SU-DHL-6 (cell line): ENCODE results near the gene SMARCAL1.
A peak's percentile ranks its signal among the peaks of the same experiment; 100 is the strongest.

ENCODE experiments used
- H2AFZ ChIP-seq: fragments of 200-600 bp; sonication (generic); 2 replicates; pipeline ENCODE4 v1.6.1; 2014; ENCODE audit warnings: low read depth, mild to moderate bottlenecking, moderate library complexity, mixed read lengths, antibody characterized with exemption, low read length; ENCODE audit not compliant: severe bottlenecking
- H3F3A ChIP-seq: fragments of 200-600 bp; shearing (Covaris generic); 2 replicates; pipeline ENCODE4 v1.6.0; 2016; ENCODE audit warnings: antibody characterized with exemption, mild to moderate bottlenecking; ENCODE audit not compliant: insufficient read depth
- H3K27ac ChIP-seq: fragments of 200-600 bp; sonication (generic); 2 replicates; pipeline ENCODE4 v1.5.1; 2016; ENCODE audit warnings: low read depth, mild to moderate bottlenecking, low read length, moderate library complexity, mixed read lengths
- H3K27me3 ChIP-seq: fragments of 200-600 bp; sonication (generic), shearing (Covaris generic); 2 replicates; pipeline ENCODE4 v1.6.0; 2014; ENCODE audit warnings: mild to moderate bottlenecking, low read length
- H3K36me3 ChIP-seq: fragments of 200-600 bp; sonication (generic); 2 replicates; pipeline ENCODE4 v1.6.1; 2014; ENCODE audit warnings: mild to moderate bottlenecking, low read length, mixed read lengths
- H3K4me2 ChIP-seq: fragments of 300-600, 200-600 bp; shearing (Covaris generic), sonication (generic); 2 replicates; pipeline ENCODE4 v1.6.0; 2014; ENCODE audit warnings: low read length, low read depth, mild to moderate bottlenecking; ENCODE audit not compliant: poor library complexity, severe bottlenecking
- H3K4me3 ChIP-seq: fragments of 200-600 bp; sonication (generic); 2 replicates; pipeline ENCODE4 v1.5.1; 2014; ENCODE audit warnings: antibody characterized with exemption, low read length, mild to moderate bottlenecking, mixed read lengths; ENCODE audit not compliant: insufficient read depth, poor library complexity, severe bottlenecking
- H3K79me2 ChIP-seq: fragments of 200-600 bp; sonication (generic); 2 replicates; pipeline ENCODE4 v1.6.1; 2014; ENCODE audit warnings: mild to moderate bottlenecking, low read length, moderate library complexity; ENCODE audit not compliant: insufficient read depth
- H3K9ac ChIP-seq: fragments of 200-600 bp; sonication (generic); 2 replicates; pipeline ENCODE4 v1.7.0; 2014; ENCODE audit warnings: mild to moderate bottlenecking, low read length
- H3K9me2 ChIP-seq: fragments of 200-600 bp; sonication (generic); replicated peaks from 2 replicates; pipeline ENCODE4 v1.6.1; 2014; ENCODE audit warnings: low read length; ENCODE audit not compliant: insufficient read depth
- H3K9me3 ChIP-seq: fragments of 200-600 bp; sonication (generic); 2 replicates; pipeline ENCODE4 v1.6.1; 2014; ENCODE audit warnings: low read length, mixed read lengths; ENCODE audit not compliant: insufficient read depth
- H4K20me1 ChIP-seq: fragments of 200-600 bp; sonication (generic); 2 replicates; pipeline ENCODE4 v1.6.1; 2014; ENCODE audit warnings: low read depth, mild to moderate bottlenecking, antibody characterized with exemption, low read length, moderate library complexity, mixed read lengths
- EZH2phosphoT487 ChIP-seq: fragments of 200-600 bp; sonication (generic), shearing (Covaris generic); conservative IDR thresholded peaks from 2 replicates; pipeline ENCODE4 v1.6.1; 2018; ENCODE audit warnings: mild to moderate bottlenecking, antibody characterized with exemption, low read length, moderate library complexity, mixed read lengths
- TF ChIP-seq, protein P1 (sequence below): fragments of 200-600 bp; sonication (generic); IDR thresholded peaks from one replicate; pipeline ENCODE4 v1.5.1; 2017; ENCODE audit warnings: antibody characterized with exemption, mild to moderate bottlenecking, low read length, moderate library complexity; ENCODE audit not compliant: insufficient read depth, poor library complexity, severe bottlenecking

Gene SMARCAL1

DNA sequence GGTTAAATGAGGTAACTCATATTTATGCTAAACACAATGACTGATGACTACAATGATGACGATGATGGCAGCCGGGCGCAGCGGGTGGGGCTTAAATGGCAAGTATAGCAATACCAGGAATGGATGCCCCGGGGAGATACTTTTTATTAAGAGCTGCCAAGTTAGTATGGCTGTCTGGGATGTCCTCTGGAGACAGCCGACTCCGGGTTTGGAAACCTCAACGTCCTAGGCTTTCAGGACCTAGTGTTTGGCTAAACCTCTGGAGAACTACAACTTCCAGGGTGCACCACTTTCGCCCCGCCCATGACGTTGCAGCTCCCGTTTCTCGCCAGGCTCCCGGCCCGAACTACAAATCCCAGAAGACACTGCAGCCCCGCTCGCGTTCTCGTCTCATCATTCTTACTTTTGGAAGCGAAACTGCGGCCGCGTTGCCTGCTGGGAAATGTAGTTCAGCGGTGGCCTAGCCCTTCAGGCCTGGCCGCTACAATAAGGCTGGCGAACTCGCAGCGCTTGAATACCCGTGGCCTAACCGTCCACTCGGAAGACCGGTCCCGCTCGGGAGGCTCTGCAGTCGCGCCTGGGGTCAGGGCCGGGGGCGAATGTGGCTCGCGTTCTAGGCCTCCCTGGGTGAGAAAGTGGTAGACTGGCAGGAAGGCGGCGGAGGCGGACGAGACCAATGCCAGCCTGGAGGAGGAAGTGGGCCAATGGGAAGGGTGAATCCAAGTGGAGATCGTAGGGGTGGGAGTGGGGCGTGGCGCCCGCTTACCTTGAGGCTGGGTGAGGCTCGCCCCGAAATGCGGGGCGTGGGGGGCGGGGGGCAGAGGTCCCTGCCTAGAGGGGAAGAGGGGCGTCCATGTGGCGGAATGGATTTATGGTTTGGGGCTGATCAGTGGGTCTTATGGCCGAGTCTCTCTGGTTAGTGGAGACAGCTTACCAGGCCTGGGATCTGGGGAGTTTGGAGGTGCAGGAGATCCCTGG is at the start of gene SMARCAL1:
SMARCAL1 (plus strand) TSS at position 463 of the 978 bp plus-strand sequence. CDS start 2,221 bp downstream, outside the sequence.
- no peaks in the 10 kb centered on the region for H3K36me3 ChIP-seq
- H3K4me2 ChIP-seq: peak within 1 kb of the TSS; percentile 71
- H3K9me3 ChIP-seq: no peaks in the 10 kb centered on the region
- no peaks in the 10 kb centered on the region; the same call in 1 of the 2 replicates for H3K79me2 ChIP-seq
- no peaks in the 10 kb centered on the region for H4K20me1 ChIP-seq
- peak within 1 kb of the TSS; percentile 78 for H3K4me3 ChIP-seq
- peak within 1 kb of the TSS; percentile 95 for H2AFZ ChIP-seq
- peak within 1 kb of the TSS; percentile 61 for H3K27ac ChIP-seq
- no peaks in the 10 kb centered on the region for H3F3A ChIP-seq
- no peaks in the 10 kb centered on the region for H3K9me2 ChIP-seq
- no peaks in the 10 kb centered on the region for H3K27me3 ChIP-seq
- TF ChIP-seq, protein P1, sequence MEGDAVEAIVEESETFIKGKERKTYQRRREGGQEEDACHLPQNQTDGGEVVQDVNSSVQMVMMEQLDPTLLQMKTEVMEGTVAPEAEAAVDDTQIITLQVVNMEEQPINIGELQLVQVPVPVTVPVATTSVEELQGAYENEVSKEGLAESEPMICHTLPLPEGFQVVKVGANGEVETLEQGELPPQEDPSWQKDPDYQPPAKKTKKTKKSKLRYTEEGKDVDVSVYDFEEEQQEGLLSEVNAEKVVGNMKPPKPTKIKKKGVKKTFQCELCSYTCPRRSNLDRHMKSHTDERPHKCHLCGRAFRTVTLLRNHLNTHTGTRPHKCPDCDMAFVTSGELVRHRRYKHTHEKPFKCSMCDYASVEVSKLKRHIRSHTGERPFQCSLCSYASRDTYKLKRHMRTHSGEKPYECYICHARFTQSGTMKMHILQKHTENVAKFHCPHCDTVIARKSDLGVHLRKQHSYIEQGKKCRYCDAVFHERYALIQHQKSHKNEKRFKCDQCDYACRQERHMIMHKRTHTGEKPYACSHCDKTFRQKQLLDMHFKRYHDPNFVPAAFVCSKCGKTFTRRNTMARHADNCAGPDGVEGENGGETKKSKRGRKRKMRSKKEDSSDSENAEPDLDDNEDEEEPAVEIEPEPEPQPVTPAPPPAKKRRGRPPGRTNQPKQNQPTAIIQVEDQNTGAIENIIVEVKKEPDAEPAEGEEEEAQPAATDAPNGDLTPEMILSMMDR: no peak
- no peak for TF ChIP-seq EZH2phosphoT487
- peak within 1 kb of the TSS; percentile 75 for H3K9ac ChIP-seq

GRCh38 chr2:216362730-216363129 is 49.6 kb upstream of the SMARCAL1 start:
- no peak overlapping the region for H3K4me2 ChIP-seq
- no peak overlapping the region for H3K4me3 ChIP-seq
- no peaks in the 10 kb centered on the region for H3K9me2 ChIP-seq
- H3K27me3 ChIP-seq: no peaks in the 10 kb centered on the region
- H3F3A ChIP-seq: no peaks in the 10 kb centered on the region
- no peak overlapping the region for H3K9ac ChIP-seq
- no peaks in the 10 kb centered on the region for H3K9me3 ChIP-seq
- no peaks in the 10 kb centered on the region for H4K20me1 ChIP-seq
- H2AFZ ChIP-seq: no peak overlapping the region
- no peaks in the 10 kb centered on the region for H3K79me2 ChIP-seq
- no peak overlapping the region for H3K27ac ChIP-seq
- TF ChIP-seq EZH2phosphoT487: no peak
- TF ChIP-seq, protein P1: no peak
- H3K36me3 ChIP-seq: no peaks in the 10 kb centered on the region

DNA sequence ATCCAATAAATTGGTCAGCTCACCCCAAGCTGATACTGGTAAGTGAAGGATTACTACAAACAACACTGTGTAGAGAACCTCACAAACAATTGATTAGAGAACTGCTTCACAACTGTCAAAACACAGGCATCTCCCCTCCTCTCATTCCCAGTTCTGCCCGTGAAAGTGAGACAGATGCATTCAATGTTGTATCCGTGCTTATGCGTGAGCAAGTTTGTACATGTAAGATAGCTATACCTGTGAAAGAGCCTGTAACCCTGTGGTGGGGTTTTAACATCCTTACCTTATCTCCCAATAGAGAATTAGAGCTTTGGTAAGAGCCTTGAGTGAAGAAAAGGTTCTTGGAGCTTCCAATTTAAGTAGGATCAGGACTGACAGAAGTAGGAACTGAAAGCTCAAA is 49.1 kb upstream of the SMARCAL1 start:
- Histone ChIP-seq H3K4me2 (no peak overlapping the region), H3K9me2 (no peaks in the 10 kb centered on the region)

More for the DNA sequence above, 49.1 kb upstream of the SMARCAL1 start:
- Histone ChIP-seq H3K27ac (no peak overlapping the region), H2AFZ (no peak overlapping the region), H3K9me3 (no peaks in the 10 kb centered on the region), H3F3A (no peaks in the 10 kb centered on the region), H3K36me3 (no peaks in the 10 kb centered on the region), H4K20me1 (no peaks in the 10 kb centered on the region), H3K79me2 (no peaks in the 10 kb centered on the region), H3K4me3 (no peak overlapping the region), H3K9ac (no peak overlapping the region), H3K27me3 (no peaks in the 10 kb centered on the region)
- TF ChIP-seq EZH2phosphoT487: no peak
- TF ChIP-seq, protein P1: no peak
